Measurements from ENCODE around the gene CCDC83. TPM values are rescaled to one million over a fixed set of nuclear protein-coding genes. Genes with fewer than 3 reads are reported as not detected.
A peak's percentile ranks its signal among the peaks of the same experiment; 100 is the strongest.

Gene CCDC83
- total RNA-seq, 1 donor from 2014 or later, result not detected

DNA sequence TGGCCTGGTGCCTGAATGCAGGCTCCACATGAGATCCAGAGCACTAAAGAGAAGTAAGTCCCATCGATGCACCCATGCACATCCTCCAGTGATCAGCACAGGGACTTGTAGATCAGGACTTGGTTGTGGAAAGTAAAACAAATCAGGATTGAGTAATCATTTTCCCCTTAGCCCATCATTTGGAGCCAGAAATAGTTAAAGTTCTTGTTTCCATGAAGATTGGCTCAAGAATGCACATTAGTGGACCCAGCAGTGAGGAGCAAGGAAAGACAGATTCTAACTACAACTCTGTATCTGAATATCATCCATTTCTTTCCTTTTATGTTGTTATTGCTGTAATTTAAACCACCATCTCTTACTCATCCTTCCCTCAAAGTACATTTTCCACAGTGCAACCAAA, 19.1 kb downstream of the CCDC83 start:
- Histone ChIP-seq H3K36me3 (ENCODE audit: insufficient read depth, low read length) (no peaks in the 10 kb centered on the region), H4K20me1 (ENCODE audit: insufficient read depth, low read length) (no peaks in the 10 kb centered on the region), H3K4me2 (ENCODE audit: low read length) (no peak overlapping the region), H3K79me2 (ENCODE audit: insufficient read depth, low read length) (no peaks in the 10 kb centered on the region), H3K9ac (ENCODE audit: low read length) (no peak overlapping the region), H3K27ac (ENCODE audit: low read depth, low read length) (no peak overlapping the region), H3K4me3 (ENCODE audit: insufficient read depth, low read depth, low read length) (no peak overlapping the region), H2AFZ (ENCODE audit: low read depth, low read length) (no peak overlapping the region), H3K9me3 (ENCODE audit: insufficient read depth, low read depth, low read length) (no peaks in the 10 kb centered on the region), H3K27me3 (ENCODE audit: insufficient read depth, low read length) (no peaks in the 10 kb centered on the region), H3K4me1 (ENCODE audit: insufficient read depth, low read length) (no peaks in the 10 kb centered on the region)
- Mint-ChIP-seq H3K4me1 (ENCODE audit: low read depth, unreplicated experiment) (peaks cover 18% of the 10 kb centered on the region), H3K27me3 (ENCODE audit: low read depth, unreplicated experiment) (no peaks in the 10 kb centered on the region), H3K4me3 (ENCODE audit: unreplicated experiment) (no peak overlapping the region), H3K36me3 (ENCODE audit: low read depth, unreplicated experiment) (no peaks in the 10 kb centered on the region), H3K9me3 (ENCODE audit: unreplicated experiment) (no peaks in the 10 kb centered on the region), H3K27ac (ENCODE audit: unreplicated experiment) (no peak overlapping the region)
- TF ChIP-seq, protein P1, sequence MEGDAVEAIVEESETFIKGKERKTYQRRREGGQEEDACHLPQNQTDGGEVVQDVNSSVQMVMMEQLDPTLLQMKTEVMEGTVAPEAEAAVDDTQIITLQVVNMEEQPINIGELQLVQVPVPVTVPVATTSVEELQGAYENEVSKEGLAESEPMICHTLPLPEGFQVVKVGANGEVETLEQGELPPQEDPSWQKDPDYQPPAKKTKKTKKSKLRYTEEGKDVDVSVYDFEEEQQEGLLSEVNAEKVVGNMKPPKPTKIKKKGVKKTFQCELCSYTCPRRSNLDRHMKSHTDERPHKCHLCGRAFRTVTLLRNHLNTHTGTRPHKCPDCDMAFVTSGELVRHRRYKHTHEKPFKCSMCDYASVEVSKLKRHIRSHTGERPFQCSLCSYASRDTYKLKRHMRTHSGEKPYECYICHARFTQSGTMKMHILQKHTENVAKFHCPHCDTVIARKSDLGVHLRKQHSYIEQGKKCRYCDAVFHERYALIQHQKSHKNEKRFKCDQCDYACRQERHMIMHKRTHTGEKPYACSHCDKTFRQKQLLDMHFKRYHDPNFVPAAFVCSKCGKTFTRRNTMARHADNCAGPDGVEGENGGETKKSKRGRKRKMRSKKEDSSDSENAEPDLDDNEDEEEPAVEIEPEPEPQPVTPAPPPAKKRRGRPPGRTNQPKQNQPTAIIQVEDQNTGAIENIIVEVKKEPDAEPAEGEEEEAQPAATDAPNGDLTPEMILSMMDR (IDR thresholded peaks at IDR 0.05; ENCODE audit: insufficient read depth, low read depth, low read length), result no peak
- TF ChIP-seq EZH2 (IDR thresholded peaks at IDR 0.05; ENCODE audit: insufficient read depth, low read length), result no peak
- DNase-seq (ENCODE audit: low read depth) (no peak), FAIRE-seq (peak; percentile 63)

DNA sequence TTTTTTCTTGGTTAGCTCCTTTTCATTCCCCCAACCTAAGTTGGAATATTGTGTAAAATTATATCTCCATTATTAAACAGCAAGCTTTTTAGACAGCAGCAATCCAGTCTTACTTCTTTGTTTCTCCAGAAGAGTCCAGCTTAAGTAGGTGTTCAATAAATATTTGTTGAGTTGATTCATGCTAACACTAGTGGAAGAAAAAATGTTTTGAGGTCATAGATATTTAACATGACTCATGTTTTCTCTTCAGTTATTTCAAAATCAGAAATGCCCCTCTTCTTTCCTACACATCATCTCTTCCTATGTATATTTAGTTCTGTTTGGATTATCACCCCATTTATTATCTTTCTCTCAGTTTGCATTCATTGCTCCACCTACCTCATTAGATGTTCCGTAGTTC, 20.3 kb downstream of the CCDC83 start:
- H3K27me3 ChIP-seq (ENCODE audit: insufficient read depth, low read length), result no peaks in the 10 kb centered on the region
- H4K20me1 ChIP-seq (ENCODE audit: insufficient read depth, low read length), result no peaks in the 10 kb centered on the region
- no peaks in the 10 kb centered on the region for H3K36me3 ChIP-seq (ENCODE audit: insufficient read depth, low read length)
- no peaks in the 10 kb centered on the region for H3K9me3 ChIP-seq (ENCODE audit: insufficient read depth, low read depth, low read length)
- H3K27ac Mint-ChIP-seq (ENCODE audit: unreplicated experiment), result peak overlapping the region; percentile 42
- H3K4me2 ChIP-seq (ENCODE audit: low read length), result peak overlapping the region; percentile 9
- H3K27ac ChIP-seq (ENCODE audit: low read depth, low read length), result peak overlapping the region; percentile 6
- H3K9me3 Mint-ChIP-seq (ENCODE audit: unreplicated experiment), result no peaks in the 10 kb centered on the region
- H3K79me2 ChIP-seq (ENCODE audit: insufficient read depth, low read length), result no peaks in the 10 kb centered on the region
- H3K27me3 Mint-ChIP-seq (ENCODE audit: low read depth, unreplicated experiment), result no peaks in the 10 kb centered on the region
- DNase-seq (ENCODE audit: low read depth) (peak; percentile 72), FAIRE-seq (peak; percentile 92)
- H3K4me3 Mint-ChIP-seq (ENCODE audit: unreplicated experiment), result no peak overlapping the region
- H3K4me3 ChIP-seq (ENCODE audit: insufficient read depth, low read depth, low read length), result no peak overlapping the region
- no peak overlapping the region for H2AFZ ChIP-seq (ENCODE audit: low read depth, low read length)
- no peak overlapping the region for H3K9ac ChIP-seq (ENCODE audit: low read length)
- peaks cover 18% of the 10 kb centered on the region for H3K4me1 Mint-ChIP-seq (ENCODE audit: low read depth, unreplicated experiment)
- H3K4me1 ChIP-seq (ENCODE audit: insufficient read depth, low read length), result no peaks in the 10 kb centered on the region
- no peaks in the 10 kb centered on the region for H3K36me3 Mint-ChIP-seq (ENCODE audit: low read depth, unreplicated experiment)
- TF ChIP-seq, protein P1 (IDR thresholded peaks at IDR 0.05; ENCODE audit: insufficient read depth, low read depth, low read length), result no peak

DNA sequence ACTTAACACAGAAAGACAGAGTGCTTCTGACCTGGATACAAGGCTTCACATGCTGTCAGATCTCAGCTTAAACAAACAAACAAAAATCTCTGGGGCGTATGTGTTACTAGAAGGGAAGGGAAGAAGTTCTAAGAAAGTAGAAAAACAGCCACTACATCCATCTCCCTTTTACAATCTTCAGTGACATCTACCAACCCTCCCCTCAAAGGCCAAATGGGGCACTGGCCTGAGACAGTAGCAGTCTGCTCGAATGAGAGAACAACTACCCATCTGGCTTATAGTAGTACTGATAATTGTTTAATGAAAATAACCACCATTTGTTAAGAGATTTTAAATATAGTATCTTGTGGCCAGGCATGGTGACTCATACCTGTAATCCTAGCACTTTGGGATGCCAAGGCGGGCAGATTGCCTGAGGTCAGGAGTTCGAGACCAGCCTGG, 29.4 kb downstream of the CCDC83 start:
- no peak overlapping the region for H3K27ac Mint-ChIP-seq (ENCODE audit: unreplicated experiment)
- no peak for FAIRE-seq

More for the DNA sequence above, 29.4 kb downstream of the CCDC83 start:
- Mint-ChIP-seq H3K4me3 (ENCODE audit: unreplicated experiment) (no peak overlapping the region), H3K9me3 (ENCODE audit: unreplicated experiment) (no peaks in the 10 kb centered on the region), H3K4me1 (ENCODE audit: low read depth, unreplicated experiment) (peaks cover 6% of the 10 kb centered on the region), H3K36me3 (ENCODE audit: low read depth, unreplicated experiment) (no peaks in the 10 kb centered on the region), H3K27me3 (ENCODE audit: low read depth, unreplicated experiment) (peaks cover 2% of the 10 kb centered on the region)
- Histone ChIP-seq H3K27me3 (ENCODE audit: insufficient read depth, low read length) (no peaks in the 10 kb centered on the region), H3K79me2 (ENCODE audit: insufficient read depth, low read length) (no peaks in the 10 kb centered on the region), H3K4me1 (ENCODE audit: insufficient read depth, low read length) (peaks cover under 1% of the 10 kb centered on the region), H4K20me1 (ENCODE audit: insufficient read depth, low read length) (no peaks in the 10 kb centered on the region), H3K27ac (ENCODE audit: low read depth, low read length) (no peak overlapping the region), H3K36me3 (ENCODE audit: insufficient read depth, low read length) (no peaks in the 10 kb centered on the region), H3K4me3 (ENCODE audit: insufficient read depth, low read depth, low read length) (no peak overlapping the region), H2AFZ (ENCODE audit: low read depth, low read length) (no peak overlapping the region), H3K9ac (ENCODE audit: low read length) (no peak overlapping the region), H3K4me2 (ENCODE audit: low read length) (no peak overlapping the region), H3K9me3 (ENCODE audit: insufficient read depth, low read depth, low read length) (no peaks in the 10 kb centered on the region)
- peak; percentile 35 for DNase-seq (ENCODE audit: low read depth)
- no peak for TF ChIP-seq EZH2 (IDR thresholded peaks at IDR 0.05; ENCODE audit: insufficient read depth, low read length)
- TF ChIP-seq, protein P1 (IDR thresholded peaks at IDR 0.05; ENCODE audit: insufficient read depth, low read depth, low read length), result no peak
